Fibroblast of the aortic adventitia (primary cell): ENCODE measurements around the gene ADAMTS13. TPM values are rescaled to one million over a fixed set of nuclear protein-coding genes. Genes with fewer than 3 reads are reported as not detected.
"Not testable (repeated sequence)": the region's sequence is repeated elsewhere in the genome, so short reads cannot be mapped to it uniquely, and the experiment has no call there.

Experiments used
- DNase-seq: peaks from one replicate; pipeline ENCODE4 v3.0.0-alpha.2; 2010; ENCODE audit warnings: low read depth
- H3K4me3 ChIP-seq: 2 replicates; pipeline ENCODE4 v1.5.1; 2011; ENCODE audit warnings: low read depth, mild to moderate bottlenecking, control low read depth, low read length, moderate library complexity
- CTCF ChIP-seq: IDR thresholded peaks from 2 replicates; pipeline ENCODE4 v1.5.1; 2011; ENCODE audit warnings: mild to moderate bottlenecking, low read length, control low read depth, inconsistent platforms; ENCODE audit not compliant: insufficient read depth
- total RNA-seq: library from RNA; depleted of rRNA; stranded (reverse); fragments of >200 nt; gene quantifications from 2 replicates; pipeline ENCODE4 v1.2.3, GENCODE V29; 2012; ENCODE audit warnings: low replicate concordance

Gene ADAMTS13
- total RNA-seq, 1 donor = 1.4 TPM

DNA sequence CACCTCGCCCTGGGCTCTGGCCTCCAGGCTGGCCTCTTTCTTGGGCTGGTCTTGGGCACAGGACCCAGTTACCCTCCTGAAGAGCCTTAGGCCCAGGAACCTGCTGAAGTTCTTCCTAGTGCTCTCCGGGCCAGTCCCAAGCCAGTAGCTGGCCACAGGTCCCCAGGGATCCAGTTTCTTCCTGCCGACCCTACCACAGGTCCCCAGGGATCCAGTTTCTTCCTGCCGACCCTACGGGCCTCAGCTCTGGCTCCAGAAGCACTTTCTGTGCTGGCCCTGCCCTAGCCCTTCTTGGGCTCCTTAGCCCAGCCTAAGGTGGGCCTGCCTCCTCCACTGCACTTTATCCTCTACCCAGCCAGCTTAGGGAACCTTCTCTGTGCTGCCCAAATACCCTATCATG lies 19.4 kb downstream of the ADAMTS13 start:
- no peak for DNase-seq
- TF ChIP-seq CTCF = no peak
- H3K4me3 ChIP-seq = no peak overlapping the region

DNA sequence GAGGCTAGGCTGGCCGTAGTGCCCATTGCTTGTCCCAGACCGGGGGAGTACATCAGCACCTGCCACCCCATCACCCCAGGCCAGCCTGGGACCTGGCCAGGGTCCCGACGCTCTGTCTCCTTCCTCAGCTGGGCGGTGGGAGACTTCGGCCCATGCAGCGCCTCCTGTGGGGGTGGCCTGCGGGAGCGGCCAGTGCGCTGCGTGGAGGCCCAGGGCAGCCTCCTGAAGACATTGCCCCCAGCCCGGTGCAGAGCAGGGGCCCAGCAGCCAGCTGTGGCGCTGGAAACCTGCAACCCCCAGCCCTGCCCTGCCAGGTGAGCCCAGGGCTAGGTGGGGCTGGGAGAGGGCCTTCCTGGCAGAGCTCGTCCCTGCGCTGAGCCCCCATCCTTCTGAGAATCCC lies 21.1 kb downstream of the ADAMTS13 start:
- H3K4me3 ChIP-seq = no peak overlapping the region
- no peak for DNase-seq
- TF ChIP-seq CTCF = no peak

DNA sequence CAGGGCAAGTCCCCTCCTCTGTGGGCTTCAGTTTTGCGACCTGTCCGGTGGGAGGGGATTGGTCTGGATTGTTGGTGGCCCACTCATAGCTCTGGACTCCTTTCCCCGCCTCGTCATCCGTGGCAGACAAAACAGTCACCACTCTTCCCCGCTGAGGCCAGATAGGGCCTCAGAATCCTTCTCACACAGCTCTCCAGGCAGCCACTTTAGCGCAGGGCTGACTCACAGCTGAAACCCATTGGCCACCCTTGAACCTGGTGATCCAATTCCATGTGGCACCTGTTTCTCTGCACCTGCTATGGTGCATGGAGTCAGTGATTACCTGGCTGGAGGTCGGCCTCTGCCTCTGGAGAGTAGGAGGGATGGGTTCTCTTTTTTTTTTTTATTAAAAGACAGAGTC lies 21.8 kb downstream of the ADAMTS13 start:
- no peak overlapping the region for H3K4me3 ChIP-seq
- DNase-seq = no peak
- TF ChIP-seq CTCF = no peak

DNA sequence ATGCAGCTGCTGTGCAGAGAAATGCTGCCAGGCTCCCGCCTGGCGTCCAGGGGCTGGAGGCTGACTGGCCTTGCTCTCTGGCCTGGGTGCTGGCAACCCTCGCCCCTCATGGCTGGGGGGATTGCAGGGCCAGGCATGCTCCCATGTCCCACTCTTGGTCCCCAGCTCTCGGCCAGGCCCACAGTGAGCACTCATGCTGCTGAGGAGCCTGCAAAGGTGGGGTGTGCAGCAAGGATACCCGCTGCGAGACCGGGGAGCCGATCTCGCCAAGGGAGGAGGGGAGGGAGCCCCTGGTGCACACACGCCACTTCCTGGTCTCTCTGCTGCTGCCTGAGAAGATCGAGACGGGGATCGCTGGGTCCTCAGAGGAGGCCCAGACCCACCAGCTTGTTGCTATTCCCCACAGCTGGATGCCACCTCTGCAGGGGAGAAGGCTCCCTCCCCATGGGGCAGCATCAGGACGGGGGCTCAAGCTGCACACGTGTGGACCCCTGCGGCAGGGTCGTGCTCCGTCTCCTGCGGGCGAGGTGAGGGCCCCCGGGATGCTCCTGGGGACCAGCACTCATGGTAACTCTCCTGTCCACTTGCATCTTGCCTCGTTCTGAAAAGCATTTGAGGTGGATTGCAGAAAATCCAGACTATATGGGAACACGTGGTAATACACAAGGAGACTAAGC lies 23.3 kb downstream of the ADAMTS13 start:
- TF ChIP-seq CTCF = no peak
- no peak for DNase-seq
- no peak overlapping the region for H3K4me3 ChIP-seq

DNA sequence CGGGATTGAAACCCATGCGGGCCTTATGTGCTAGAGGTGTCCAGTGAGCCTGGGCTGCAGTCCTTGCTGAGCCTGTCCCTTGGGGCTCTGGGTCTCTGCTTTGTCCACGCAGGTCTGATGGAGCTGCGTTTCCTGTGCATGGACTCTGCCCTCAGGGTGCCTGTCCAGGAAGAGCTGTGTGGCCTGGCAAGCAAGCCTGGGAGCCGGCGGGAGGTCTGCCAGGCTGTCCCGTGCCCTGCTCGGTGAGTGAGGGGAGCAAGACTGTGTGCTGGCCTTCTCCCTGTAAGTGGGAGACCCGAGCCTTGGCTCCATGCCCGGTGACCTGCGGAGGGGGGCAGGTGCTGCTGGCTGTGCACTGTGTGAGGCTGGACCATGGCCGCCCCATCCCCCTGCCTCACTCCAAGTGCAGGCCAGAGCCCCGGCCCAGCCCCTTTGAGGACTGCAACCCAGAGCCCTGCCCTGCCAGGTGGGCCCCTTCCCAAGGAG lies 26.4 kb downstream of the ADAMTS13 start:
- no peak for TF ChIP-seq CTCF
- no peak for DNase-seq
- no peak overlapping the region for H3K4me3 ChIP-seq

GRCh38 chr9:133449760-133450159 lies 27.6 kb downstream of the ADAMTS13 start:
- no peak overlapping the region for H3K4me3 ChIP-seq
- DNase-seq = no peak
- TF ChIP-seq CTCF = no peak

DNA sequence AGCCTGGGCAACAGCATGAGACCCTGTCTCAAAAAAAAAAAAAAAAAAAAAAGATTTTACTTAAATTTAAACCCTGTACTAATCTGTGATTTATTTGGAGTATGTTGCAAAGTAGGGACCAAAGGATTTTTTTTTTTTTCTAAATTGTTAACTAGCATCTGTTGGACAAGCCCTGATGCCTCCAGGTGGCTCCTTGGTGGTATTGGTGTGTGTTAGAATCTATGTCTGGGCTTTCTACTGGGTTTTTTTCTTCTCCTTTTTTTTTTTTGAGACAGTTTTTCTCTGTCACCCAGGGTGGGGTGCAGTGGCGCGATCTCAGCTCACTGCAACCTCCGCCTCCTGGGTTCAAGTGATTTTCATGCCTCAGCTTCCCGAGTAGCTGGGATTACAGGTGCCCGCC lies 29.7 kb downstream of the ADAMTS13 start:
- not testable (repeated sequence) for DNase-seq

More for the DNA sequence above, 29.7 kb downstream of the ADAMTS13 start:
- not testable (repeated sequence) for H3K4me3 ChIP-seq
